OCI-LY3 (cell line): ENCODE measurements around the gene BCCIP.

ENCODE experiments used
- H2AFZ ChIP-seq: fragments of 200-600, 300-600 bp; shearing (Covaris generic); 2 replicates; pipeline ENCODE4 v1.6.0; 2014; ENCODE audit warnings: antibody characterized with exemption, low read depth, low read length
- H3K27ac ChIP-seq: fragments of 200-600, 300-600 bp; sonication (generic); 2 replicates; pipeline ENCODE4 v1.5.1; 2014; ENCODE audit warnings: mild to moderate bottlenecking, low read length, moderate library complexity, mixed read lengths
- H3K27me3 ChIP-seq: fragments of 200-600, 300-600 bp; sonication (generic); 2 replicates; pipeline ENCODE4 v1.6.1; 2014; ENCODE audit warnings: low read depth, low read length, mixed read lengths
- H3K36me3 ChIP-seq: fragments of 200-600, 300-600 bp; sonication (generic); replicated peaks from 2 replicates; pipeline ENCODE3; 2014; ENCODE audit warnings: low read depth, low read length, mixed read lengths
- H3K4me1 ChIP-seq: fragments of 300-600, 200-600 bp; sonication (generic); 2 replicates; pipeline ENCODE4 v1.6.1; 2014; ENCODE audit warnings: low read length, mixed read lengths
- H3K4me2 ChIP-seq: fragments of 200-600, 300-600 bp; sonication (generic); 2 replicates; pipeline ENCODE4 v1.6.1; 2014; ENCODE audit warnings: low read length, mixed read lengths
- H3K4me3 ChIP-seq: fragments of 300-600, 200-600 bp; sonication (generic); 2 replicates; pipeline ENCODE4 v1.5.1; 2014; ENCODE audit warnings: antibody characterized with exemption, mild to moderate bottlenecking, low read length, moderate library complexity
- H3K79me2 ChIP-seq: fragments of 300-600, 200-600 bp; shearing (Covaris generic); 2 replicates; pipeline ENCODE4 v1.6.1; 2014; ENCODE audit warnings: mild to moderate bottlenecking, low read length, mixed read lengths
- H3K9ac ChIP-seq: fragments of 300-600, 200-600 bp; shearing (Covaris generic); 2 replicates; pipeline ENCODE4 v1.6.0; 2014; ENCODE audit warnings: mild to moderate bottlenecking, low read length, moderate library complexity
- H3K9me3 ChIP-seq: fragments of 200-600, 300-600 bp; shearing (Covaris generic); 2 replicates; pipeline ENCODE4 v1.6.1; 2014; ENCODE audit warnings: low read length, mixed read lengths; ENCODE audit not compliant: insufficient read depth
- H4K20me1 ChIP-seq: fragments of 200-600, 300-600 bp; sonication (generic); 2 replicates; pipeline ENCODE4 v1.6.1; 2016; ENCODE audit warnings: low read length, mixed read lengths; ENCODE audit not compliant: insufficient read depth
- CTCF ChIP-seq: fragments of 200-600, 300-600 bp; sonication (generic); IDR thresholded peaks from 2 replicates; pipeline ENCODE4 v1.5.1; 2014; ENCODE audit warnings: antibody characterized with exemption, low read length, low read depth
- EZH2phosphoT487 ChIP-seq: fragments of 200-600 bp; shearing (Covaris generic); IDR thresholded peaks from 2 replicates; pipeline ENCODE4 v1.6.1; 2018; ENCODE audit warnings: antibody characterized with exemption, mixed run types, low read depth

Gene BCCIP

GRCh38 chr10:125820701-125821100, 2.6 kb upstream of the BCCIP start:
- H3K79me2 ChIP-seq = peaks cover 55% of the 10 kb centered on the region
- no peak for TF ChIP-seq CTCF
- no peak for TF ChIP-seq EZH2phosphoT487
- H3K9ac ChIP-seq = no peak overlapping the region
- no peak overlapping the region for H2AFZ ChIP-seq
- H3K4me1 ChIP-seq = peaks cover 17% of the 10 kb centered on the region
- no peaks in the 10 kb centered on the region for H3K27me3 ChIP-seq
- no peak overlapping the region for H3K4me2 ChIP-seq
- 0 out of 2 replicates have a peak, but pooled peaks cover 6% of the 10 kb centered on the region for H4K20me1 ChIP-seq
- peaks cover 5% of the 10 kb centered on the region for H3K36me3 ChIP-seq
- H3K27ac ChIP-seq = no peak overlapping the region
- H3K9me3 ChIP-seq = no peaks in the 10 kb centered on the region
- H3K4me3 ChIP-seq = no peak overlapping the region

GRCh38 chr10:125823663-125824251, 411 bp downstream of the BCCIP start:
- H3K4me2 ChIP-seq = peak overlapping the region; percentile 84
- H3K9ac ChIP-seq = peak overlapping the region; percentile 83
- H3K27ac ChIP-seq = peak overlapping the region; percentile 70
- TF ChIP-seq CTCF = no peak
- no peak for TF ChIP-seq EZH2phosphoT487
- peak overlapping the region; percentile 86; the same call in 1 of the 2 replicates for H2AFZ ChIP-seq
- no peaks in the 10 kb centered on the region for H3K27me3 ChIP-seq
- H3K79me2 ChIP-seq = peaks cover 73% of the 10 kb centered on the region
- H4K20me1 ChIP-seq = 0 out of 2 replicates have a peak, but pooled peaks cover 6% of the 10 kb centered on the region
- peaks cover 17% of the 10 kb centered on the region for H3K4me1 ChIP-seq
- peaks cover 15% of the 10 kb centered on the region for H3K36me3 ChIP-seq
- H3K4me3 ChIP-seq = peak overlapping the region; percentile 98
- no peaks in the 10 kb centered on the region for H3K9me3 ChIP-seq

- Histone ChIP-seq H2AFZ (no peak overlapping the region), H3K9ac (no peak overlapping the region), H3K4me1 (peaks cover 17% of the 10 kb centered on the region), H3K4me3 (peak overlapping the region; percentile 98), H3K79me2 (peaks cover 74% of the 10 kb centered on the region), H3K36me3 (peaks cover 24% of the 10 kb centered on the region), H3K9me3 (no peaks in the 10 kb centered on the region), H3K27me3 (no peaks in the 10 kb centered on the region), H3K27ac (no peak overlapping the region), H3K4me2 (peak overlapping the region; percentile 84), H4K20me1 (0 out of 2 replicates have a peak, but pooled peaks cover 6% of the 10 kb centered on the region)
- no peak for TF ChIP-seq EZH2phosphoT487
- no peak for TF ChIP-seq CTCF
Observed at GRCh38 chr10:125824736-125825135, 1.4 kb downstream of the BCCIP start.

GRCh38 chr10:125827133-125827532, 3.8 kb downstream of the BCCIP start:
- Histone ChIP-seq H3K36me3 (peaks cover 24% of the 10 kb centered on the region), H3K9ac (no peak overlapping the region), H3K4me3 (no peak overlapping the region), H3K27me3 (no peaks in the 10 kb centered on the region), H4K20me1 (0 out of 2 replicates have a peak, but pooled peaks cover 6% of the 10 kb centered on the region), H3K4me1 (peaks cover 8% of the 10 kb centered on the region), H2AFZ (no peak overlapping the region), H3K4me2 (no peak overlapping the region), H3K79me2 (peaks cover 55% of the 10 kb centered on the region), H3K27ac (no peak overlapping the region), H3K9me3 (no peaks in the 10 kb centered on the region)
- no peak for TF ChIP-seq EZH2phosphoT487
- no peak for TF ChIP-seq CTCF
